HAP-1 (cell line): Measurements from ENCODE around the gene FOXK1.

ENCODE experiments used
- DNase-seq, 2 experiments: peaks; one replicate each; pipeline ENCODE4 v3.0.0-alpha.2; 2016 to 2020; ENCODE audit warnings: low spot score in 2 of 2
- H3K27me3 ChIP-seq: fragments of 250-450 bp; sonication (Bioruptor Pico); 2 replicates; pipeline ENCODE4 v1.5.1; 2020; ENCODE audit warnings: low read depth, mild to moderate bottlenecking, moderate library complexity
- H3K36me3 ChIP-seq: fragments of 250-450 bp; sonication (Bioruptor Pico); replicated peaks from 2 replicates; pipeline ENCODE4 v1.5.1; 2020; ENCODE audit warnings: mild to moderate bottlenecking
- H3K4me1 ChIP-seq: fragments of 250-450 bp; sonication (Bioruptor Pico); 2 replicates; pipeline ENCODE4 v1.5.1; 2020; ENCODE audit warnings: mild to moderate bottlenecking
- H3K4me3 ChIP-seq: fragments of 250-450 bp; sonication (Bioruptor Pico); 2 replicates; pipeline ENCODE4 v1.5.1; 2020; ENCODE audit warnings: mild to moderate bottlenecking, moderate library complexity
- H3K9me3 ChIP-seq: fragments of 250-450 bp; sonication (Bioruptor Pico); 2 replicates; pipeline ENCODE4 v1.5.1; 2020; ENCODE audit warnings: mild to moderate bottlenecking, moderate library complexity
- in situ Hi-C: fragments of 300-500 bp; cut with MboI; formaldehyde crosslinking; loops from 3 replicates; pipeline ENCODE4 v1.14.3; 2020; ENCODE audit warnings: low sequenced_read_pairs, inconsistent platforms, mixed read lengths

FOXK1 gene

DNA sequence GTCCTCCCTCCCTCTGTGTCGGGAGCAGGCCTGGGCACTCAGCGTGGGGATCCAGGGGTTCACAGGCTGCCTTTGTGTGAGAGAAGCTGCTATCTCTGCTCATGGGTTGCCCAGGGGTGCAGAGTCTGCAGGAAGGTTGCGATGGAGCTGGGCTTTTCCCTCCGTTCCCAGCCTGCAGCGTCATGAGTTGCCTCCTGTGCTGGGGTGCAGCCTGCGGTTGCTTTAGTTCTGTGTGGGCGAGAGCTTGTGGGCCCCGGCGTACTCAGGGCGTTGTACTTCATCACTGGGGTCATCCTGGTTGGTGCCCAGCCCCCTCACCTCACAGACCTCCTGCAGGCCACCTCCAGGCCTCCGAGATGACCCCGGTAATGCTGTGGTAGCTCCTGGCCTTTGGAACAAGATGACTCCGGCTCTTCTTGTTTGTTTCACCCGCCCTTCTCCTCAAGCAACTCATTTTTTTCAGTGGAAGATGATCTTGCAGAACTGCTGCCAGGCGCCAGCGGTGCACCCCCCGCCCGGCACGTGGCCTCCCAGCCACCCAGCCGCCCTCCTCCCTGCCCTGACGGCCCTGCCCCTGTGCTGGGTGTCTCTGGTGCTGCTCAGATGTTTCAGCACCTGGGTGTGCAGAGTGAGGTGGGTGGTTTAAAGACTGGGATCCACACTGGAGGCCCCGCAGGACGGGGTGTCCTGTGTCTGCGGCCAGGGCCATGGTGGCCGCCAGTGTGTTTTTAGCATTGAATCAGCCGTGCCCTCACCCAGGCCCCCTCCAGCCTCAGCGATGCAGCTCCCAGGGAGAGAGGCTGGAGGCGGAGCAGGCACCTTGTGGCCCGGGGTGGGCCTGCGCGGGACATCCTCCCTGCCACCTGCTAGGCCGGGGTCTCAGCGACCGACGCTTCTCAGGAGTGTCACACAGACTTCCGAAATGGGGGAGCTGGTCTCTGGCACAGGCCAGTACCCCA, 100.5 kb downstream of the FOXK1 start:
- H3K9me3 ChIP-seq = no peaks in the 10 kb centered on the region
- no peaks in the 10 kb centered on the region for H3K4me1 ChIP-seq
- no peak overlapping the region for H3K4me3 ChIP-seq
- no peaks in the 10 kb centered on the region for H3K27me3 ChIP-seq
- in situ Hi-C loops = no loop called here
- DNase-seq = no peak
- peaks cover 4% of the 10 kb centered on the region; the same call in 1 of the 2 replicates for H3K36me3 ChIP-seq

DNA sequence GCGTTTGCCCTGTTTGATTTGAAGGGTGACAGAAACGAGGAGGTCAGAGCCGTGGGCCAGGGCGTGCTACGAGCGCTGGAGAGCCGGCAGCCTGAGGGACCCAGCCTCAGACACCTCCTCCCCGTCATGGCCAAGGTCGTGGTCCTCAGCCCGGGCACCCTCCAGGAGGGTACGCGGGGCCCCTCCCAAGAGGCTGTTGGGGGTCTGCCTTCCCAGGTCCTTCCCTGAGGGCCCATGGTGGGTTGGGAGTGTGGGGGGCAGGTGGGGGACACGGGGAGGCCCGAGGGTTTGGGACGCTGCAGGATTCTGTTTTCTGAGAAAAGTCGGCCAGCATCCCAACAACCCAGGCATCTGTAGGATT, 101.2 kb downstream of the FOXK1 start:
- no peak for DNase-seq
- Histone ChIP-seq H3K9me3 (no peaks in the 10 kb centered on the region), H3K36me3 (peaks cover 4% of the 10 kb centered on the region; the same call in 1 of the 2 replicates), H3K4me1 (no peaks in the 10 kb centered on the region), H3K27me3 (no peaks in the 10 kb centered on the region), H3K4me3 (no peak overlapping the region)
- in situ Hi-C loops = no loop called here

DNA sequence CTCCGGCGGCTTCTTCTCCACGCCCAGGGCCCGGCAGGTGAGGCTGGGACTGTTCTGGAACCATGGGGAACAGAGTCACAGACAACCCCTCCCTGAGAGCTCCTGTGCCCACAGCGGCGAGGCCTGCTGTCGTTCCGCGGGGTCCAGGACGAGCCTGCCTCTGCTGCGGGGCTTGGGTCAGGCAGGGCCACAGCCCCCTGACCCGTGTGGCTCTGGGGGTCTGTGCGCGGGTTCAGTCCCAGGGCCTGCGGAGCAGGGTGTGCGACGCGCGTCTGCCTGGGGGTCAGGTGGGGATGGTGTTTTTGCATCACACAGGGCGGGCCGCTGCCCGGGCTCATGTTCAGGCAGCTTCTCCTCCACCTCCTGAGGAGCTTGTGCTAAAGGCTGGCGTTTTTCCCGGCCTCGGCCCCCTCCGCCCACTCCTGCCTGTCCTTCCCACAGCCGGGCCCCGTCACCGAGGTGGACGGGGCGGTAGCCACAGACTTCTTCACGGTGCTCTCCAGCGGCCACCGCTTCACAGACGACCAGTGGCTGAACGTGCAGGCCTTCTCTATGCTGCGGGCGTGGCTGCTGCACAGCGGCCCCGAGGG, 101.8 kb downstream of the FOXK1 start:
- no peak for DNase-seq
- no peaks in the 10 kb centered on the region for H3K9me3 ChIP-seq
- H3K4me3 ChIP-seq = no peak overlapping the region
- H3K36me3 ChIP-seq = peaks cover 4% of the 10 kb centered on the region; the same call in 1 of the 2 replicates
- no peaks in the 10 kb centered on the region for H3K27me3 ChIP-seq
- in situ Hi-C loops = no loop called here
- no peaks in the 10 kb centered on the region for H3K4me1 ChIP-seq

DNA sequence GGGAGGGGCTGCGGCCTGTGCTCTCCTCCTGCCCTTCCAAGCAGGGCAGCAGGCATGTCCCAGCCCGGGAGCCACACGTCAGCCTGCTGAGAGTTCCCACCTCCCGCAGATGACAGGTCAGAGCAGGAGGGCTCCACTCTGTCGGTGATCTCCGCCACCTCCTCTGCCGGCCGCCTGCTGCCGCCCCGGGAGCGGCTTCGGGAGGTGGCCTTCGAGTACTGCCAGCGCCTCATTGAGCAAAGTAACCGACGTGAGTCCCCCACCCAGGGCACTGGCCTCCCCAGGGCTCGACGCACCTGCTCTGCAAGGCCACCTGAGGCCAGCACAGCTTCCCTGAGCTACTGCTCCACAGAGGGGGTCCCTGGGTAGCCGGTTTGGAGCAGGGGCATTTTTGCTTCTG, 102.7 kb downstream of the FOXK1 start:
- in situ Hi-C loops = no loop called here
- peaks cover 4% of the 10 kb centered on the region; the same call in 1 of the 2 replicates for H3K36me3 ChIP-seq

DNA sequence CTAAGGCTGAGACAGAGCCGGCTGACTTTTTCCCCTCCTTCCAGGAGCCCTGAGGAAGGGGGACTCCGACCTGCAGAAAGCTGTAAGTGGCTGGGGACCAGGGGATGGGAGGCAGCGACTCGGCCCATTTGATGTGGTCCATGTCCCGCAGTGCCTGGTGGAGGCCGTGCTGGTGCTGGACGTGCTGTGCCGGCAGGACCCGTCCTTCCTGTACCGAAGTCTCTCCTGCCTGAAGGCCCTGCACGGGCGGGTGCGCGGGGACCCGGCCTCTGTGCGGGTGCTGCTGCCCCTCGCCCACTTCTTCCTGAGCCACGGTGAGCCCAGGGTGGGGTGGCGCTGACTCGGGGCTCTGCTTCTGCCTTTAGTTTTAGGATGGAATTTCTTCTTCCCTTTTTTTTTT, 103.3 kb downstream of the FOXK1 start:
- Histone ChIP-seq H3K27me3 (no peaks in the 10 kb centered on the region), H3K9me3 (no peaks in the 10 kb centered on the region), H3K36me3 (peaks cover 4% of the 10 kb centered on the region; the same call in 1 of the 2 replicates), H3K4me1 (no peaks in the 10 kb centered on the region), H3K4me3 (no peak overlapping the region)
- in situ Hi-C loops = no loop called here
- DNase-seq = no peak

More for the DNA sequence above, 102.7 kb downstream of the FOXK1 start:
- no peak for DNase-seq
- H3K4me1 ChIP-seq = no peaks in the 10 kb centered on the region
- H3K4me3 ChIP-seq = no peak overlapping the region
- no peaks in the 10 kb centered on the region for H3K27me3 ChIP-seq
- H3K9me3 ChIP-seq = no peaks in the 10 kb centered on the region

DNA sequence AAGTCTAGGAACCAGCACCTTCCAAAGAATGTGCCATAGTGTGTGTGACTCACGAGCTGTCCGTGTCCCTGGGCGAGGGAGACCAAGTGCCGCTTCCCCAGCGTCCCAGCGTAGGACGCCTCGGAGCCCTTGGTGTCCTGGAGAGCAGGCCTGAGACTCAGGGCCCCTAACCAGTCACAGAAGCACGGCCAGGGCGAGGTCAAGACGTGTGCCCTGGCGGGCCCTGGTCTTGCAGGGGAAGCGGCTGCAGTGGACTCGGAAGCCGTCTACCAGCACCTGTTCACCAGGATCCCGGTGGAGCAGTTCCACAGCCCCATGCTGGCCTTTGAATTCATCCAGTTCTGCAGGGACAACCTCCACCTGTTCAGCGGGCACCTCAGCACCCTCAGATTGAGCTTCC, 103.9 kb downstream of the FOXK1 start:
- H3K4me1 ChIP-seq = no peaks in the 10 kb centered on the region
- no peaks in the 10 kb centered on the region for H3K9me3 ChIP-seq
- no peak overlapping the region for H3K4me3 ChIP-seq
- in situ Hi-C loops = no loop called here
- no peak for DNase-seq
- H3K36me3 ChIP-seq = peaks cover 4% of the 10 kb centered on the region; the same call in 1 of the 2 replicates
- no peaks in the 10 kb centered on the region for H3K27me3 ChIP-seq

DNA sequence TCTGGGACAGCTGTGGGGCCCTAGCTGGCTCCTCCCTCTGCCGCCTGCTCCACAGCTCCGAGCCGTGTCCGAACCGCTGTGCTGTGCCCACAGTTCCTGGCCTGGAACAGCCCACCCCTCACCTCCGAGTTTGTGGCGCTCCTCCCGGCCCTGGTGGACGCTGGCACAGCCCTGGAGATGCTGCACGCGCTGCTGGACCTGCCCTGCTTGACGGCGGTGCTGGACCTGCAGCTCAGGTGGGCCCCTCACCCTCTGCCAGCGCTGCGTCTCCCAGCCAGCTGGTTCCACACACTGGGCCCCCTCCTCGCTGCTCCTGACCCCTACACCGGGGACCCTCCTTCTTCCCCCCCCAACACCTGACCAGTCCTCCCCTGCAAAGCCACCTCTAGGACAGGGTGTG, 105.4 kb downstream of the FOXK1 start:
- H3K4me1 ChIP-seq = no peaks in the 10 kb centered on the region
- no peaks in the 10 kb centered on the region for H3K27me3 ChIP-seq
- H3K4me3 ChIP-seq = no peak overlapping the region
- peaks cover 2% of the 10 kb centered on the region for H3K36me3 ChIP-seq
- DNase-seq = no peak
- in situ Hi-C loops = no loop called here
- H3K9me3 ChIP-seq = no peaks in the 10 kb centered on the region

DNA sequence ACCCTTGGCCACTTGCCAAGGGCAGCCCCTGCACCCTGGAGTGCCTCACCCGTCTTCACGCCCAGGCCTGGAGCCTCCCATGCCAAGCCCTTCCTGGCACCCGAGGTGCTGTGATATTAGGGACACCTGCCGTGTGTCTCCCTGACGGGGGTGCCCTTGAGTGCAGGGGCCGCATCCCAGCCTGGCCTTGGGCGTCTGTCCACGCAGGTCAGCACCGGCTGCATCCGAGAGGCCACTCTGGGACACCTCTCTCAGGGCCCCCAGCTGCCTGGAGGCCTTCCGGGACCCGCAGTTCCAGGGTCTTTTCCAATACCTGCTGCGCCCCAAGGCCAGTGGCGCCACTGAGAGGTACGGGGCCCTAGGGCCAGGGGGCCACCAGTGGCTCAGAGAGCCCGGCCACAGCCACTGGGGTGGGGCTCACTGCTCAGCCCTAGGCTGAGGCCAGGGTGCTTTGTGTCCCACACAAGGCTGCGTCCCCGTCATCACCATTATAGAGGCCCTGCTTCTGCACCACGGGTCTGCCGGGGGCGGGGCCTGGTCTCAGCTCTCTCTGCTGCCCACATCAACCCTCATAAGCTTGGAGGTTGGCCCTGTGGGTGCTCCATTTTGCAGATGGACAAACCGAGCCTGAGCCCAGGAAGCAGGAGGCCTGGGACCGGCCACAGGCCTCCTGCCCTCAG, 106.0 kb downstream of the FOXK1 start:
- H3K9me3 ChIP-seq = no peaks in the 10 kb centered on the region
- no peak overlapping the region for H3K4me3 ChIP-seq
- H3K27me3 ChIP-seq = no peaks in the 10 kb centered on the region
- no peak for DNase-seq
- in situ Hi-C loops = no loop called here
- no peaks in the 10 kb centered on the region for H3K4me1 ChIP-seq
- H3K36me3 ChIP-seq = peaks cover 2% of the 10 kb centered on the region

DNA sequence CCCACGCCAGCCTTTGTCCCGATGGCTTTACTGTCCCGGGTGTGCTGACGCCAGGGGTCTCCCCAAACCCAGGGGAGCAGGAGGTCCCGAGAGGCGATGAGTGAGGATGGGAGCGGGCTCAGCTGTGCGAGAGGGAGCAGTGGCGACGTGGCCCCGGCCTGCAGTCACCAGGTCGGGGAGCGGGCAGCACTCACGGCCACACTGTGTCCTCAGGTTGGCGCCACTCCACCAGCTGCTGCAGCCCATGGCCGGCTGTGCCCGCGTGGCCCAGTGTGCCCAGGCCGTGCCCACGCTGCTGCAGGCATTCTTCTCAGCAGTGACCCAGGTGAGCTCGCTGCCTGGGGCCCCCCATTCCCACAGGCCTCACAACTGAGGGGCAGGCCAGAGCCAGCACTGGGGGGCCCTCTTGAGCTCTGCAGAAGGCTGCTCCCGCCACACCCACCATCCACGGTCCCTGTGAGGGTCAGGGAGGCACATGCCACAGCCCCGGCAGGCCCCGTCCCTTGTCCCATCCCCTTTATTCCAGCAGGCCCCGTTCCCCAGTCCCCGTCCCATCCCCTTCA, 106.6 kb downstream of the FOXK1 start:
- Histone ChIP-seq H3K4me1 (no peaks in the 10 kb centered on the region), H3K9me3 (no peaks in the 10 kb centered on the region), H3K27me3 (no peaks in the 10 kb centered on the region), H3K4me3 (no peak overlapping the region), H3K36me3 (peaks cover 2% of the 10 kb centered on the region)
- in situ Hi-C loops = no loop called here
- no peak for DNase-seq

DNA sequence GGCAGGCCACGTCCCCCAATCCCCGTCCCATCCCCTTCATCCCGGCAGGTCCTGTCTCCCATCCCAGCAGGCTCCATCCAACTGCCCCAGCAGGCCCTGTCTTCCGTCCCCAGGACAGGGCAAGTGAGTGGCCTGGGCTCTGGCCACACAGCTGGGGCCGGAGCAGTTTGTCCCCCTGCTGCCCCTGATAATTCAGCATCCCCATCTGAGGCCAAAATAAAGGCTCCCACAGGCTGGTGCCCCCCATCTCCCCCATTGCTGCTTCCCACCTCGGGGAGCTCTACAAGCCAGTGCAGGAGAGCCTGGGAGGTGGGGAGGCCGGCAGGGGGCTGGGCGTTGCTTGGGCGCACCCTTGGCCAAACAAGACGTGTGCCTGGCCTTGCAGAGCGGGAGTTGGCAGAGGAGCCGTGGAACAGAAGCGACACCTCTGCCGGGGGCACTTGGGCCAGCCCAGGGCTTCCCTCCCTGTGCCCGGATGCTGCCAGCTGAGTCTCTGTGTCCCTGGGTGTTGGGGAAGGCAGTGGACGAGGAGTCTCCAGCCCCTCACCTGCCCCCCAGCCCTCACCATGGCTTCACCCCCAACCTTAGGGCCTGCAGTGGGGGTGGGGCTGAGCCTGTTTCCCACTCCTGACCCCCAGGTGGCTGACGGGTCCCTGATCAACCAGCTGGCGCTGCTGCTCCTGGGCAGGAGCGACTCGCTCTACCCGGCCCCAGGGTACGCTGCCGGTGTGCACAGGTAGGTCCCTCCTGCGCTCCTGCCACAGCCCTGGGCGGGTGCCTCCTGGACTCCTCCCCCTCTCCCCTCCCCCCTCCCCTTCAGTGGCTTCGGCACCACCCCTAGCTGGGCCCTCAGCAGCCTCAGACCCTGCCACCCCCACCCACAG, 107.3 kb downstream of the FOXK1 start:
- DNase-seq = no peak
- H3K9me3 ChIP-seq = no peaks in the 10 kb centered on the region
- H3K36me3 ChIP-seq = peaks cover 2% of the 10 kb centered on the region
- H3K27me3 ChIP-seq = no peaks in the 10 kb centered on the region
- no peaks in the 10 kb centered on the region for H3K4me1 ChIP-seq
- in situ Hi-C loops = no loop called here
- H3K4me3 ChIP-seq = no peak overlapping the region

DNA sequence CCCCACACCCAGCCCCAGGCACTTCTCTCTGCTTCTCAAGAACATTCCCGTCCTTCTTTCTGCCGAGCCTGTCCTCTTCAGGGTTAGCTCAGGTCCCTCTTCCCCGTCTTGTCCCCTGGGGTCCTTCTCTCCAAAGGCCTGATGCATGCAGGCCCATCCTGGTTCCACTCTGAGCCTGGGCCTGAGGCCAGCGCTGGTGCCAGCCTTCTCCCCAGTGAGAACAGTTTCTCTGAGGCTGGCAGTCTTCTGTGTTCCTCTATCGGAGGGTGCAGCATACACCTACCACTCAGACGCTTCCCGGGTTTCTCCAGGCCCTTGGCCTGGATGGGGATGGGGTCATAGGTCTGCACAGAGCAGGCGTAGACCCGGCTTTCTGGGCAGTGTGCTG, 108.0 kb downstream of the FOXK1 start:
- peaks cover 2% of the 10 kb centered on the region for H3K36me3 ChIP-seq
- no peak overlapping the region for H3K4me3 ChIP-seq
- H3K9me3 ChIP-seq = no peaks in the 10 kb centered on the region
- no peaks in the 10 kb centered on the region for H3K4me1 ChIP-seq
- H3K27me3 ChIP-seq = no peaks in the 10 kb centered on the region
- in situ Hi-C loops = no loop called here
- no peak for DNase-seq

DNA sequence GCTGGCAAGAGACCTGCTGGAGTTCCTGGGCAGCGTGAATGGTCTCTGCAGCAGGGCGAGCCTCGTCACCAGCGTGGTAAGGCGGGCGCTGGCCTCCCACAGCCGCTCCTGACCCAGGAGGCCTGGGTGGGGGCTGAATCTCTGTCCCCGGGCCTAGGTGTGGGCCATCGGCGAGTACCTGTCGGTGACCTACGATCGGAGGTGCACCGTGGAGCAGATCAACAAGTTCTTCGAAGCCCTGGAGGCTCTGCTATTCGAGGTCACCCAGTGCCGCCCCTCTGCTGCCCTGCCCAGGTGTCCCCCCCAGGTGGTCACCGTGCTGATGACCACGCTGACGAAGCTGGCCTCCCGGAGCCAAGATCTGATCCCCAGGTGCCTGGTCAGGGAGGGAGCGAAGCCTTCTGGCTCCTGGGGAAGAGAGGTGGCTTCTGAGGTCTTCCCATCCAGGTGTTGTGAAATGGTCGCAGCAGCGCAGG, 108.5 kb downstream of the FOXK1 start:
- Histone ChIP-seq H3K27me3 (no peaks in the 10 kb centered on the region), H3K4me1 (no peaks in the 10 kb centered on the region), H3K36me3 (peaks cover 2% of the 10 kb centered on the region), H3K9me3 (no peaks in the 10 kb centered on the region), H3K4me3 (no peak overlapping the region)
- no peak for DNase-seq
- in situ Hi-C loops = no loop called here
